WTC11 (cell line): ENCODE data around the gene CERS3. TPM values are rescaled to one million over a fixed set of nuclear protein-coding genes. Genes with fewer than 3 reads are reported as not detected.

Experiments
- ATAC-seq: fragments of 200-7000 bp; cut with Tn5 transposase; 2 replicates; pipeline ENCODE4 v1.10.0; 2021; ENCODE audit warnings: mild to moderate bottlenecking, moderate library complexity
- CTCF ChIA-PET: fragments of 300-600 bp; sonication (Branson Sonifier 250); formaldehyde crosslinking; loops from one replicate; lab custom pipeline; 2021; ENCODE audit warnings: antibody characterized with exemption; lab: Charles Lee
- POLR2A ChIA-PET: fragments of 350-600 bp; sonication (Branson Sonifier 250); formaldehyde crosslinking; loops from one replicate; lab custom pipeline; 2021; ENCODE audit warnings: antibody characterized with exemption; lab: Charles Lee
- DNase-seq: peaks from one replicate; pipeline ENCODE4 v3.0.0; 2021; ENCODE audit warnings: low spot score
- H3K27ac Mint-ChIP-seq: 2 replicates; pipeline ENCODE4 v1.8.0; 2021; ENCODE audit warnings: mixed read lengths
- H3K27me3 Mint-ChIP-seq: 2 replicates; pipeline ENCODE4 v1.8.0; 2021; ENCODE audit warnings: low read depth, mild to moderate bottlenecking, moderate library complexity, mixed read lengths
- H3K36me3 Mint-ChIP-seq: 2 replicates; pipeline ENCODE4 v1.8.0; 2021; ENCODE audit warnings: mixed read lengths
- H3K4me1 Mint-ChIP-seq: 2 replicates; pipeline ENCODE4 v1.8.0; 2022; ENCODE audit warnings: mixed read lengths
- H3K4me3 Mint-ChIP-seq: 2 replicates; pipeline ENCODE4 v1.8.0; 2021; ENCODE audit warnings: mild to moderate bottlenecking, moderate library complexity, mixed read lengths
- H3K9me3 Mint-ChIP-seq: 2 replicates; pipeline ENCODE4 v1.8.0; 2021; ENCODE audit warnings: mixed read lengths
- ATF1 ChIP-seq: sonication (generic); formaldehyde crosslinking; IDR thresholded peaks from 2 replicates; pipeline ENCODE4 v1.8.1; 2023; ENCODE audit warnings: mild to moderate bottlenecking, moderate library complexity, missing genetic modification reagents
- E2F5 ChIP-seq: sonication (generic); formaldehyde crosslinking; IDR thresholded peaks from 2 replicates; pipeline ENCODE4 v1.8.1; 2022; ENCODE audit warnings: mild to moderate bottlenecking, moderate library complexity, missing genetic modification reagents
- EMX1 ChIP-seq: fragments of 250-450 bp; sonication (Bioruptor Pico); IDR thresholded peaks from 2 replicates; pipeline ENCODE4 v1.8.0; 2021; ENCODE audit warnings: mild to moderate bottlenecking
- FOXK1 ChIP-seq: sonication (generic); formaldehyde crosslinking; IDR thresholded peaks from 2 replicates; pipeline ENCODE4 v1.8.0; 2022; ENCODE audit warnings: mild to moderate bottlenecking, moderate library complexity, missing genetic modification reagents
- GTF2I ChIP-seq: fragments of 250-450 bp; sonication (Bioruptor Pico); conservative IDR thresholded peaks from 2 replicates; pipeline ENCODE4 v1.4.0; 2021; ENCODE audit warnings: mild to moderate bottlenecking
- MAX ChIP-seq: sonication (generic); formaldehyde crosslinking; IDR thresholded peaks from 2 replicates; pipeline ENCODE4 v1.8.0; 2022; ENCODE audit warnings: mild to moderate bottlenecking, missing genetic modification reagents
- MXD4 ChIP-seq: fragments of 250-450 bp; sonication (Bioruptor Pico); IDR thresholded peaks from 2 replicates; pipeline ENCODE4 v1.8.0; 2021; ENCODE audit warnings: mild to moderate bottlenecking, moderate library complexity, borderline replicate concordance
- OVOL2 ChIP-seq: fragments of 250-450 bp; sonication (Bioruptor Pico); IDR thresholded peaks from 2 replicates; pipeline ENCODE4 v1.9.0; 2021; ENCODE audit warnings: mild to moderate bottlenecking, borderline replicate concordance
- PREB ChIP-seq: sonication (generic); formaldehyde crosslinking; IDR thresholded peaks from 2 replicates; pipeline ENCODE4 v1.8.1; 2022; ENCODE audit warnings: mild to moderate bottlenecking, missing genetic modification reagents, moderate library complexity, borderline replicate concordance
- SMAD3 ChIP-seq: sonication (generic); formaldehyde crosslinking; IDR thresholded peaks from 2 replicates; pipeline ENCODE4 v1.8.0; 2022; ENCODE audit warnings: missing genetic modification reagents, mild to moderate bottlenecking, borderline replicate concordance
- SOX15 ChIP-seq: fragments of 250-450 bp; sonication (Bioruptor Pico); IDR thresholded peaks from 2 replicates; pipeline ENCODE4 v1.9.0; 2021; ENCODE audit warnings: mild to moderate bottlenecking
- USF1 ChIP-seq: sonication (generic); formaldehyde crosslinking; IDR thresholded peaks from 2 replicates; pipeline ENCODE4 v1.8.0; 2022; ENCODE audit warnings: mild to moderate bottlenecking, missing genetic modification reagents
- ZBTB43 ChIP-seq: sonication (generic); formaldehyde crosslinking; IDR thresholded peaks from 2 replicates; pipeline ENCODE4 v1.8.1; 2023; ENCODE audit warnings: mild to moderate bottlenecking, missing genetic modification reagents
- ZNF219 ChIP-seq: sonication (generic); formaldehyde crosslinking; IDR thresholded peaks from 2 replicates; pipeline ENCODE4 v1.8.0; 2023; ENCODE audit warnings: missing genetic modification reagents, mild to moderate bottlenecking, borderline replicate concordance
- ZNF232 ChIP-seq: sonication (generic); formaldehyde crosslinking; IDR thresholded peaks from 2 replicates; pipeline ENCODE4 v1.8.0; 2022; ENCODE audit warnings: mild to moderate bottlenecking, missing genetic modification reagents
- ZNF317 ChIP-seq: sonication (generic); formaldehyde crosslinking; IDR thresholded peaks from 2 replicates; pipeline ENCODE4 v1.8.1; 2023; ENCODE audit warnings: low read depth, mild to moderate bottlenecking, moderate library complexity, missing genetic modification reagents, borderline replicate concordance
- ZNF423 ChIP-seq: fragments of 250-450 bp; sonication (Bioruptor Pico); IDR thresholded peaks from 2 replicates; pipeline ENCODE4 v2.1.2; 2022; ENCODE audit warnings: mild to moderate bottlenecking, moderate library complexity
- ZNF671 ChIP-seq: fragments of 250-450 bp; sonication (Bioruptor Pico); IDR thresholded peaks from 2 replicates; pipeline ENCODE4 v1.8.0; 2021; ENCODE audit warnings: mild to moderate bottlenecking
- total RNA-seq: library from RNA; stranded (reverse); gene quantifications from 3 replicates; pipeline ENCODE4 v1.2.3, GENCODE V29; 2021
- TF ChIP-seq, protein P1 (sequence below): sonication (generic); formaldehyde crosslinking; conservative IDR thresholded peaks from 2 replicates; pipeline ENCODE4 v1.8.1; 2023; ENCODE audit warnings: mild to moderate bottlenecking, low read depth, missing genetic modification reagents, moderate library complexity
- TF ChIP-seq, protein P2 (sequence below): fragments of 250-450 bp; sonication (Bioruptor Pico); conservative IDR thresholded peaks from 2 replicates; pipeline ENCODE4 v1.9.0; 2021; ENCODE audit warnings: mild to moderate bottlenecking

Gene CERS3
- total RNA-seq, 1 experiment from 2014 or later, result 0.74 TPM

- Mint-ChIP-seq H3K4me3 (no peak overlapping the region), H3K9me3 (peaks cover 22% of the 10 kb centered on the region), H3K27me3 (no peaks in the 10 kb centered on the region), H3K36me3 (peaks cover 3% of the 10 kb centered on the region), H3K27ac (no peak overlapping the region), H3K4me1 (peaks cover 28% of the 10 kb centered on the region)
- ChIA-PET POLR2A (no interaction called here), CTCF (no interaction called here)
- ATAC-seq (no peak), DNase-seq (no peak)
- TF ChIP-seq GTF2I (CRISPR knock-in tag) (no peak), ZNF317 (CRISPR knock-in tag) (no peak), EMX1 (no peak), OVOL2 (CRISPR knock-in tag) (no peak), ZNF232 (CRISPR knock-in tag) (no peak), USF1 (CRISPR knock-in tag) (no peak), SOX15 (CRISPR knock-in tag) (no peak), MAX (CRISPR knock-in tag) (no peak), MXD4 (CRISPR knock-in tag) (no peak), ZNF423 (CRISPR knock-in tag) (no peak)
- TF ChIP-seq, protein P1, sequence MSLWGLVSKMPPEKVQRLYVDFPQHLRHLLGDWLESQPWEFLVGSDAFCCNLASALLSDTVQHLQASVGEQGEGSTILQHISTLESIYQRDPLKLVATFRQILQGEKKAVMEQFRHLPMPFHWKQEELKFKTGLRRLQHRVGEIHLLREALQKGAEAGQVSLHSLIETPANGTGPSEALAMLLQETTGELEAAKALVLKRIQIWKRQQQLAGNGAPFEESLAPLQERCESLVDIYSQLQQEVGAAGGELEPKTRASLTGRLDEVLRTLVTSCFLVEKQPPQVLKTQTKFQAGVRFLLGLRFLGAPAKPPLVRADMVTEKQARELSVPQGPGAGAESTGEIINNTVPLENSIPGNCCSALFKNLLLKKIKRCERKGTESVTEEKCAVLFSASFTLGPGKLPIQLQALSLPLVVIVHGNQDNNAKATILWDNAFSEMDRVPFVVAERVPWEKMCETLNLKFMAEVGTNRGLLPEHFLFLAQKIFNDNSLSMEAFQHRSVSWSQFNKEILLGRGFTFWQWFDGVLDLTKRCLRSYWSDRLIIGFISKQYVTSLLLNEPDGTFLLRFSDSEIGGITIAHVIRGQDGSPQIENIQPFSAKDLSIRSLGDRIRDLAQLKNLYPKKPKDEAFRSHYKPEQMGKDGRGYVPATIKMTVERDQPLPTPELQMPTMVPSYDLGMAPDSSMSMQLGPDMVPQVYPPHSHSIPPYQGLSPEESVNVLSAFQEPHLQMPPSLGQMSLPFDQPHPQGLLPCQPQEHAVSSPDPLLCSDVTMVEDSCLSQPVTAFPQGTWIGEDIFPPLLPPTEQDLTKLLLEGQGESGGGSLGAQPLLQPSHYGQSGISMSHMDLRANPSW (CRISPR knock-in tag), result no peak
Observed at GRCh38 chr15:100463515-100463914, 65.2 kb downstream of the CERS3 start.

DNA sequence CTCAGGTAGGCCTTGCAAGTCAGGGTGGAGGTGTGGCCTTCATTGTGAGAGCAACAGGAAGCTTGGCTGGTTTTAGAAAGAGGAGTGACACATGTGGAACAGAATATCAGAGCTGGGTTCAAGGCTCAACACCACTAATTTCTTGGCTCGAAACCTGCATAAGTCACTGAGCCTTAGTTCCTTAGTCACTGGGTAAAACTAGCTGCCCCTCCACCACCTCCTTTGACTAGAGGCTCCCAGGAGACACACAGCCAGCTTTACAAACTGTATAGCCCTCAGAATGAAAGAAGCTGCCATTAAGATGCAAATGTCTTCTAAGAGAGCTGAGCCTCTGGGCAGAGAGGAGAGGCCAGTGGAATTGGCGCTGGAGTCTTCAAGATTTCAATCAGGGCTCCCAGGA, 67.7 kb downstream of the CERS3 start:
- POLR2A ChIA-PET, result no interaction called here
- H3K36me3 Mint-ChIP-seq, result peaks cover 20% of the 10 kb centered on the region
- peaks cover 35% of the 10 kb centered on the region for H3K9me3 Mint-ChIP-seq

More for the DNA sequence above, 67.7 kb downstream of the CERS3 start:
- H3K4me1 Mint-ChIP-seq, result peaks cover 28% of the 10 kb centered on the region
- TF ChIP-seq ZBTB43 (no peak), EMX1 (no peak), MXD4 (CRISPR knock-in tag) (no peak), FOXK1 (CRISPR knock-in tag) (no peak), ZNF671 (CRISPR knock-in tag) (no peak), E2F5 (CRISPR knock-in tag) (no peak), SMAD3 (CRISPR knock-in tag) (no peak), PREB (CRISPR knock-in tag) (no peak), ZNF219 (CRISPR knock-in tag) (no peak), ATF1 (CRISPR knock-in tag) (no peak)
- TF ChIP-seq, protein P2, sequence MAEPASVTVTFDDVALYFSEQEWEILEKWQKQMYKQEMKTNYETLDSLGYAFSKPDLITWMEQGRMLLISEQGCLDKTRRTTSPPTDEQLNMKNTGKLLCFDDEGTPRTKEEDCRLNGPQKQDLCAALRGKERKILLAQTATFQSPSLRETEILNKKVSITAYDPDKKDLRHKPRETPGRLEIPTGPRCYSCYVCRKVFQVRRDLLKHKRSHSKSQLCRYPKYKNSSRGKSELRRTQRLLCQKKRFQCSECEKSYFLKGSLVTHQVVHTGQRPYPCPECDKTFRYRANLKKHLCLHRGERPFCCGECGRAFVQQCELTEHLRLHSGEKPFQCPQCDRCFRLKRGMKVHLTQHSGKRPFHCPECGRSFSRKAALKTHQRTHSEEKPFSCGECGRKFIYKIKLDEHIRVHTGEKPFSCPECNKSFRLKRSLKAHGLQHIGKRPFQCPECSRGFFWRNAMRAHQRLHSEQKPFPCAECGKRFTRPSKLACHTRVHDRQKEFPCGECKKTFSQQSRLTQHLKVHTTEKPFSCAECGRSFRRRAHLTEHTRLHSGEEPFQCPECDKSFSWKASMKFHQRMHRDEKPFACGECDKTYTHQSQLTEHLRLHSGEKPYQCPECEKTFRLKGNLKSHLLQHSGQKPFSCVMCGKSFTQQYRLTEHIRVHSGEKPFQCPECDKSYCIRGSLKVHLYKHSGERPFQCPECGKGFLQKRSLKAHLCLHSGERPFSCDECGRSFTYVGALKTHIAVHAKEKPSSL (CRISPR knock-in tag), result no peak
- CTCF ChIA-PET, result interaction anchor here (0.7 kb wide), 1 partner anchor 111 kb away, joined by 3 read pairs; no protein-coding TSS in a partner anchor
- peak; percentile 96 for ATAC-seq
- no peak overlapping the region for H3K4me3 Mint-ChIP-seq
- peaks cover 5% of the 10 kb centered on the region; the same call in 1 of the 2 replicates for H3K27me3 Mint-ChIP-seq
- H3K27ac Mint-ChIP-seq, result no peak overlapping the region
- no peak for DNase-seq
